SH-SY5Y (cell line): ENCODE data around the gene SH3GL1.

Experiments used
- GATA2 ChIP-seq: IDR thresholded peaks from 2 replicates; pipeline ENCODE4 v1.6.1; 2011; ENCODE audit warnings: mild to moderate bottlenecking, low read depth, low read length
- GATA3 ChIP-seq: IDR thresholded peaks from 2 replicates; pipeline ENCODE4 v1.6.1; 2011; ENCODE audit warnings: low read depth, mild to moderate bottlenecking, low read length, moderate library complexity

DNA sequence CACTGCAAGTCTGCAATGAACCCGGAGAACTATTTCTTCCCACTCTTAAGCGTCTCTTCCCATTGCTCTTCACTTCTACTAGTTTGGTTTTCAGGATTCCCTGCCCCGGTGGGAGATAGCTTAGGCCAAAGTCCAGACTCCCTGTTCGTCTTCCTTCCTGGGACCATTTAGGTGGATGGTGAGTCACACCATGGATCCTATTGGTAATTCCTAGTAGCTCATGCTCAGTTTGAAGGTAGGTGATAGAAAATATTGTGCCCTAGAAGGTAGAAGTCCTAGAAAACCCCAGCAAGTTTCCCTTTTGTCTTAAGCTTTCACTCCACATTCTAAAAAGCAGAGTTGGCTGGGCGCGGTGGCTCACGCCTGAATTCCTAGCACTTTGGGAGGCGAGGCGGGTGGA lies 15.9 kb upstream of the SH3GL1 start:
- TF ChIP-seq GATA2 (no peak), GATA3 (no peak)
